Measurements from ENCODE around the gene CTDSP2.
A peak's percentile ranks its signal among the peaks of the same experiment; 100 is the strongest.
"Not testable (repeated sequence)": the region's sequence is repeated elsewhere in the genome, so short reads cannot be mapped to it uniquely, and the experiment has no call there.

The CTDSP2 gene, protein sequence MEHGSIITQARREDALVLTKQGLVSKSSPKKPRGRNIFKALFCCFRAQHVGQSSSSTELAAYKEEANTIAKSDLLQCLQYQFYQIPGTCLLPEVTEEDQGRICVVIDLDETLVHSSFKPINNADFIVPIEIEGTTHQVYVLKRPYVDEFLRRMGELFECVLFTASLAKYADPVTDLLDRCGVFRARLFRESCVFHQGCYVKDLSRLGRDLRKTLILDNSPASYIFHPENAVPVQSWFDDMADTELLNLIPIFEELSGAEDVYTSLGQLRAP

DNA sequence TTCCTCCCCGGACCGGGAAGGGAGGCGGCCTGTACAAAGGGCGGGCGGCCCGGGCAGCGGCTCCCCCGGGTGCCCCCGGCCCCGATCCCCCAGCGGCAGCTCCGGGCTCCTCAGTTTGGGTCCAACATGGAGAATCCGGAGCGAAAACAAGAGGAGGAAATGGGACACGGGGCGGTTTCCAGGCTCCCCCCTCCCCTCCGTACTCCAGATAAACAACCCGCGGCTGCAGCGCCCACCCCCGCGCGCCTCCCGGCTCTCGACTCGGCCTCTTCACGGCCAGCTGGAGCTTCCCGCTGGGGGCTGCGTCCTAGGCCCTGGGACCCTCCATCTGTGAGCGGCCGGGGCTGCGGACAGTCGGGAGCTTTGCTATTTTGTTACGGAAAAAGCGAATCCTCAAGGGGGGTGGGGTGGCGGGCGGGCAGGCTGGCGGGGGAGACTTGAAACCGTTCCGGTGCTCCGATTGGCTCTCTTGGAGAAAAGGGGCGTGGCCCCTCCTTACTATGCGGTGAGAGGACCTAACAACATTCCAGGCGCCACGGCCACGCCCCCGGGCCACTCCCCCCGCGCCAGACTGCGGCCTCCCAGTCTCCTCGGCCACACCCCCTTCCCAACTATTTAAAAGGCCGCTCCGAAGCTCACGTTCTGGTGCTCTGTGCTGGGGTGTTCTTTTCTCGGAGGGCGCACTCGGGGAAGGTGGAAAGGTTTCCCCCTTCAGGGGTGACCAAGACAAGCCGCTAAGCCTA is at the start of gene CTDSP2:
TSS of gene CTDSP2 (minus strand) at position 153 of the 743 bp plus-strand sequence. CDS start 294 bp downstream, outside the sequence.
- peak; percentile 73 to 80 for DNase-seq (ENCODE audit: low read depth in 2 of 2)

GRCh38 chr12:57896115-57896433 is 49.5 kb upstream of the CTDSP2 start:
- DNase-seq (ENCODE audit: low read depth in 2 of 2): no peak

- DNase-seq (ENCODE audit: low read depth in 2 of 2): no peak
Measured at GRCh38 chr12:57895389-57896114, 49.0 kb upstream of the CTDSP2 start.

DNA sequence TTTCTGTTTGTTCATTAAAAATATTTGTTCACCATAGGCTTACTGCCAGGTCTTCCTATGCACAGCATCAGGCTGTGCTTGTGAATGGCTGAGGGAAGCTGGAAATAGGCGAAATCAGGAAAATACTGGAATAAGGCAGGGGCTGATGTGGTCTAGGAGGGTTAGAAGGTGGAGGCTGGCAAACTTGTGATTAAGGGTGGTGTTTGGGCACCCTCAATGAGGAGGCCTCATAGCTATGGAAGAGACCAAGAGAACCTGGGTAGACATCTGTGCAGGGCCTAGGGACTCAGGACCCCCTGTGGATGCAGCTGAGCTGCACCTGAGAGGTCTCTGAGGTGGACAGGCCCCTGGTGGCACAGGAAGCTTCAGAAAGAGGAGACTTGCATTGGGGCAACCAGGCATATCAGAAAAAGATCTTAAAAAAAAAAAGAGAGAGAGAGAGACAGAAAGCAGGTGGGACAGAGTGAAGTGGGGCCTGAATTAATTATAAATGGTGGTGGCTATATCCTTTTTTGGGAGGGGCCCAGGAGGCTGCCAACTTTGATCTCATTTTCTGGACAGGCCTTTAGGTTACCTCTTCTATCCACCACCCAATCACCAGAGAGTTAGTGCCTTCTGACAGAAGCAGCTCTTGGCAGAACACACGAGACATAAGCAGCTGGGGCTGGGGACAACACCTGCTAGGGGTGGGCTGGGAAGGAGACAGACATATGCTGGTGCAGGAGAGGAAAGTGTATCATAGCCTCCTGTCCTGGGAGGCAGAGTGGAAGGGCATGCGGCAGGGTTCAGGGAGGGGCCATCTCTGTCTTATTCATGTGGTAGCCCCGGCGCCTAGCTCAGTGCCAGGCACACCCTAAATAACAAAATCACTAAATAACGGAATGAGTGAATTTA is 48.1 kb upstream of the CTDSP2 start:
- DNase-seq (ENCODE audit: low read depth in 2 of 2): no peak

DNA sequence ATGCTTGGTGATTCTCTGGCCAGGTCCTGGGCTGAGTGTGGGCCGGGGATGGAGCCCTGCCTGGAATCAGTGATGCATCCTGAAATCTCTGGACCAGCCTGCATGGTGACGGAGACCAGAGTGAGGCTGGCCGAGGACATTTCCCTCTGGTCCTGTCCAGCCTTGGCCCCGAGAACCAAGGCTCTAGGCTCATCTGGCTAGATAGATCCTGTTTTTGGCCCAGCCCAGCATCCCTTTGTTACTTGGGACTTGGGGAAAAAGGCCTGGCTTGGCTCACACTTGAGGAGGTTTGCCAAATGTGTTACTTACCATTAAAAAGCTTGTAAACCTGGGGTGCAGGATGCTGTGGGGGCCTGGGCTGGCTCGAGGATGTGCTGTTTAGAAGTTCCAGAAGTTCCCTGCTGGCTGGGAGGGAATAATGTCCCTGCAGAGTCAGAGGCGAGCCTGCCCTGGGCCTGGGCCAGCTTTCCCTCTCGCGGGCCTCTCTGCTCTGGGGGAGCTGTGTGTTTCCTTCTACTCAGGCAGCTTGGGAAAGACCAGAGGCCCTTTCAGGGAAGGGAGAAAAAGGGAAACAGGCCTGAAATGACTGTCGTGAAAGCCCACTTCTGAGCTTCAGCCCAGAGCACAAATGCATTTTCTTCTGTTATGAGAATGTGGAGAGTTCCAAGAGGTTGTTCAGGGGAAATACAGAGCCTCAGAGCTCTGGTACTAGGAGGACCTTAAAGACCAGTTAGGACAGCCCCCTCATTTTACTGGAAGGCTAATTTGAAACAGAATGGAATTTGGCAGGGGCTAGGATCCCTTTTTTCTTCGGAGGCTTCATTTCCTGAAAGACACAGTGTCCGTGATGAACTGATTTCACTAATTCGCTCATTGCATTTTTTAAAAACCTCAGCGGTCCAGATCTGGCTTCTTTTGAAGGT is 47.2 kb upstream of the CTDSP2 start:
- DNase-seq (ENCODE audit: low read depth in 2 of 2): no peak

DNA sequence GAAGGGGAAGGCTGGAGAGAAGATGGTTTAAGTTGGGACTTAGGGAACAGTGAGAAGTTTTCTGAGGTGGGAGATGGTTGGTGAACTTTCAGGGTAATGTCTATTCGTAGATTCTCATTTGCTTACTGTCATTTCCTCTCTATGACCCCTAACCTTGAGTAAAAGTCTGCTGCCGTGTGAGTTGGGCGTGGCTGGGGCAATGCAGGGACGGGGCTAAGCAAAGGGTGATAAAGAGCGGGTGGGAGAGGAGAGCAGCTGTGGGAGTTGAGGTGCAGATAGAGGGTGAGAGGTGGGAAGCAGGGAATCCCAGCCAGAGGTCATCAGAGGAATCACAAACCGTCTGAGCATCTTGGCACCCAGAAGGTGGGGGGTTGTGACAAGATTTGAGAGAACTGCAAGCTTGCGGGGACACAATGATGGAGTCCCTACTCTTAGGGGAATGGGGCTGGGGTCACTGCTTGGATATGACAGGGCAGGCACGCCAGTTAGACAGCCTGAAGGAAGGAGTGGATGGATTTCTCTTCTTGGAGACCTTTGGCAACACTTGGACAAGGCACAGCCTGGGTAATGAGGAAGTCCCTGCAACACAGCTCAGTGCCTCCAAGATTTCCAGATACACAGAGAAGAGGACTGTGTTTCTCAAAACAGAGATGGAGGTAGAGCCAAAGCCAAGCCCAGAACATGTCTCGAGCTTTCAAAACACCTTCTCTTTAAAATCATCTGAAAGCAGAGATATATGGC is 45.9 kb upstream of the CTDSP2 start:
- no peak for DNase-seq (ENCODE audit: low read depth in 2 of 2)

DNA sequence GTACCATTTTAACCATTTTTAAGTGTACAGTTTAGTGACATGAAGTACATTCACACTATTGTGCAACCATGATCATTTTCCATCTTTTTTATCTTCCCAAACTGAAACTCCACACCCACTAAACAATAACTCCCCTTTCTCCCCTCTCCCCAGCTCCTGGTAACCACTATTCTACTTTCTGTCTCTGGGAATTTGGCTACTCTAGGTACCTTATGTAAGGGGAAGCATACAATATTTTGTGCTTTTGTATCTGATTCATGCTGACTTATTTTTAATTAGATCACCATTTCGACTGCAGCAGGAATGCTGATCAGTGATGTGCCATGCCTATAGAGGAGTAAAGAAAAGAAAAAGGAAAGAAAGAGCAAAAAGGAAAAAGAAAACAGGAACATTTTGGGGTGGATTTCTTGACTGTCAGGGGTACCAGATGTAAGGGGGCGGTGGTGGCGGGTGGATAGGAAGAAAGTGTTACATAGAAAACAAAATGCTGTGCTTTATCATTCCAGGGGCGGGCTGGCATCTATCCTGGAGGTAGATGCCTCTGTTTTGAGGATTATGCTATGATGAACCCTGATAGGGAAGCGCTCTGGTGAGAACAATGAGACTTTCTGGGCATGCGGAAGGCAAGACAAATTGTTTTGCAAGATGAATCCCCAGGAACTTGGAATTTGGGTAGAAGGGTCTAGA is 45.2 kb upstream of the CTDSP2 start:
- no peak for DNase-seq (ENCODE audit: low read depth in 2 of 2)

DNA sequence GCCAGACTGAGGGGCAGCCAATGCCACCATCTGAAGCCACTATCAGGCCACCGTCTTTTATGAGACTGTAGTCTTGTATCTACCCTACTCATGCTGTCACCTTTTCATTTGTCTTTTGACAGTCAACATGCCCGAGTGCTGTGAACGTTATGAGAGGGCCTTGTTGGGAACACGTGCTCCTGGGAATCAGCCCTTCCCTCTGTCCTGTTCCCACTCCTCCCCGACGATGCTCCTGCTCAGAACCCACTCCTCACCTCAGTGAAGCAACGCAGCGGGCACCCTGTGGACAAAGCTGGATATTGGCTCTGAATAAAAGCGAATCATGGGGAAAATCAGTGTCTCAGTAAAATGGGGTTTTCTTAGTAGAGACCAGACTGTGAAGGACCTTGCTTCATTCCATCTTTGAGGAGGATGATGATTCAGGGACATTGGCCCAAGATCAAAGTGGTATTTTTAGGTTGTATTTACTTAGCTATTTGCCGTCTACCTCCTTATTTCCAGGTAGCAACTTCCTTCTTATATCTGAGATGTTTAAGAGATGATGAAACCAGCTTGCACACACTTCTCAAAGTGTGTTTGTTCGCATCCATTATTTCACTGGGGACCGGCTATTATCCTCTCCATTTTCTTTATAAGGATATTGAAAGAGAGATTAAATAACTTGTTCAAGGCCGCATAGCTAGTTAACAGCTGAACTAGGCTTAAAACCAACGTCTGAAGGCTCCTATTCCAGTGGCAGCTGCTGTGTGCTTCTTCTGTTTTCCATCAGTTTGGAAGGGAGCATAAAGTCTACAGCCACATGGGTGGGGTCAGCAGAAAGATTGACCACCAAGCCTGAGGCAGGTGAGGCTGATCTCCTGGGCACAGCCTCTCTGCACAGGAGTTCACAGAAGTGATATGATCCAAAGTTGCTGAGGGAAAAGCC is 43.9 kb upstream of the CTDSP2 start:
- no peak for DNase-seq (ENCODE audit: low read depth in 2 of 2)

- DNase-seq (ENCODE audit: low read depth in 2 of 2): no peak
Measured at GRCh38 chr12:57889500-57889989, 43.0 kb upstream of the CTDSP2 start.

DNA sequence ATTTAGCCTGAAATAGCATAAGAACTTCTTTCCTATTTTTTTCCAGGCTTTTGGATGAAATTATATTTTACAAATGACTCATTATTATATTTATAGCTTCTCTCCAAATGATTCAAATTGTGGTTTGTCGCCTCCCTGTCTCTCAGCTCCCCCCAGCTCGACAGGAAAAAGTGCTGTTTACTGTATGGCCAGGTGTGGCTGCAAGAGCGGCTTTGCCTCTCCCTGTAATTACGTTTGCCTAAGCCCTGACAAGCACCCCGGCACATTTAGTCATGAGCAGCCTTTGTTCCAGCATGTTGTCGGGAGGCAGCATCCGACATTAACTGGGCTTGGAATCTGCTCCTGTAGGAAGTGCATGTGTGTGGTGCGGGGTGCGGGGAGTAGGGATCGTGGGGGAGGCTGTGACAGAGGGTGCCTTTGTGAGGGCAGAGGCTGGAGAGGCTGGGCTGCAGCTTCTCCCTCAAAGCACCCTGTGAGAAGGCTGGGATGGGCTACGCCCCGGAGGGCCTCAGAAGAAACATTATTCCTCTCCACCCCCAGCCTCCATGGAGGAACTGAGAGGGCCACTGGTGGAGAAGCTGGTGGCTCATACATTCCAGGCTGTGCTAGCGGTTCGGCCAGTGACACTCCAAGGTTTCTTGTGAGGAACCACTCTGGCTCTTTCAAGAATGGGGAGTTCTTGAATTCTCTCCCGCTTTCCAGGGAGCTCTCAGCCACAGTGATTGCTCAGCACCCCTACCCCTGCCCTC is 42.1 kb upstream of the CTDSP2 start:
- no peak for DNase-seq (ENCODE audit: low read depth in 2 of 2)

- DNase-seq (ENCODE audit: low read depth in 2 of 2): no peak
Measured at GRCh38 chr12:57887631-57888408, 41.3 kb upstream of the CTDSP2 start.

DNA sequence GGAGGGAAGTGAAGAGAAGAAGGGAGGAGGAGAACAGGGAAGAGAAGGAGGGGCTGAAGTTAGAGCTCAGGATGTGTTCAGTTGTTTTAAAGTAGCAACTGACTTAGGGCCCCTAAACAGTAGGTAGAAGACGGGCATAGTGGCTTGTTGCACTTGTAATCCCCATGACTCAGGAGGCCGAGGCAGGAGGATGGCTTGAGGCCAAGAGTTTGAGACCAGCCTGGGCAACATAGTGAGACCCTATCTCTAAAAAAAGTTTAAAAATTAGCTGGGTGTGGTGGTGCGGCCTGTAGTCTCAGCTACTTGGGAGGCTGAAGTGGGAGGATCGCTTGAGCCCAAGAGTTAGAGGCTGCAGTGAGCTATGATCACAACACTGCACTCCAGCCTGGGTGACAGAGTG is 40.4 kb upstream of the CTDSP2 start:
- not testable (repeated sequence) for DNase-seq (ENCODE audit: low read depth in 2 of 2)

DNA sequence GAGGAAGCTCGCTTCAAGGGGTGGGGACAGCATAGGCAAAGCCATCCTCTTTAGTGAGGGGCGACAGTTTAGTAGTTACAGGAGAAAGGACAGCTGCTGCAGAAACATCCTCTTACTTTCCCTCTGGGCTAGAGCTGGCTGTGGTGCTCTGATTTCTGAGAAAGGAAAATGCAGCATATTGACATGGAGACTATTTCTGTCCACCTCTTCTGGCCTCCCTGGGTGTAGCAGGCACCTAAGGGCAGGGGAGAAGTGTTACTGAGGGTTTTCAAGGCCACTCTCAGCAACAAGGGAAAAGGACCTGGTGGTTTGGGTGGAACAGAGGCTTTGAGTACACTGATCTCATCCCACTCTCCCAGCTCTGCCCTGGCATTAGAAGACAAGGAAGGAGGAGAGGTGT is 40.0 kb upstream of the CTDSP2 start:
- DNase-seq (ENCODE audit: low read depth in 2 of 2): no peak

- DNase-seq (ENCODE audit: low read depth in 2 of 2): no peak
Measured at GRCh38 chr12:57885207-57885606, 38.7 kb upstream of the CTDSP2 start.

DNA sequence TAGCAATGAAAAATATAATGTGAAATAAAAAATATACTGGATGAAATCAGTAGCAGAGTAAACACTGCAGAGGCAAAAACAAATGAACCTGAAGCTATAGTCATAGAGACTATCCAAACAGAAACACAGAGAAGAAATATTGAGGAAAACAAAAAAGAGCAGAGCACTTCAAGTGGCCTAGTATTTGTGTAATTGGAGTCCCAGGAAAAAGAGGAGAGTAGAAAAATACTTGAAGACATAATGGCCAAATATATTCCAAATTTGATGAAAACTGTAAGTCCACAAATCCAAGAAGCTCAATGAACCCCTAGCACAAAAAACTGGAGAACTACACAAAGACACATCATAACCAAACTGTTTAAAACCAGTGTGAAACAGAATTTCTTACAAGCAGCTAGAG is 37.2 kb upstream of the CTDSP2 start:
- no peak for DNase-seq (ENCODE audit: low read depth in 2 of 2)

GRCh38 chr12:57883057-57883456 is 36.5 kb upstream of the CTDSP2 start:
- DNase-seq (ENCODE audit: low read depth in 2 of 2): no peak

DNA sequence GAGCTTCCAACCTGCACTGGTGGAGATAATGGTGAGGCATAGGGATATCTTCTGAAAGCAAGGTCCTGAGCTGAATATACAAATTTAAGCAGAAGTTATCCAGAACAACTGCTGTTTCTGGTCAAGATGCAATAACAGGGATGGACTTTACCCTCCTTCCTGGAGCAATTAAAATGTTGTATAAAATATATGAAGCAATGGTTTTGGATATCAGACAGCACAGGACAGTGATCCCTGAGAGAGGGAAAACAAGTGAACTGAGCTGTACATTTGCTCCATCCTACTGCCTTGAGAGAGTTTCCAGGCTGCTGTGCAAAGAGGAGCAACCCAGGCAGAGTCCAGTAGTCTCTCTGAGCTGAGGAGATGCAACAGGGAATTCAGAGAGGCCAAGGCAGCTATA is 36.0 kb upstream of the CTDSP2 start:
- no peak for DNase-seq (ENCODE audit: low read depth in 2 of 2)
